ENCODE data around the gene SPTBN4.

SPTBN4 gene

GRCh38 chr19:40567750-40568494 lies 101.1 kb downstream of the SPTBN4 start:
- DNase-seq, result no peak

GRCh38 chr19:40570313-40571004 lies 103.7 kb downstream of the SPTBN4 start:
- peak; percentile 99 for DNase-seq

- no peak for DNase-seq
Measured at GRCh38 chr19:40571005-40571318, 104.2 kb downstream of the SPTBN4 start.

GRCh38 chr19:40571831-40572495 lies 105.2 kb downstream of the SPTBN4 start:
- DNase-seq, result no peak

GRCh38 chr19:40575326-40575725 lies 108.5 kb downstream of the SPTBN4 start:
- no peak for DNase-seq

GRCh38 chr19:40576151-40576584 lies 109.4 kb downstream of the SPTBN4 start:
- DNase-seq, result no peak

GRCh38 chr19:40576585-40577451 lies 110.0 kb downstream of the SPTBN4 start, which contains the start of gene SHKBP1:
Gene SHKBP1, plus strand, starts transcription at chr19:40576873. Its CDS starts 27 bp downstream, at chr19:40576900.
- DNase-seq, result peak; percentile 91

GRCh38 chr19:40578442-40578908 lies 111.7 kb downstream of the SPTBN4 start:
- no peak for DNase-seq

GRCh38 chr19:40580619-40581018 lies 113.8 kb downstream of the SPTBN4 start:
- DNase-seq, result no peak

- no peak for DNase-seq
Measured at GRCh38 chr19:40581531-40581930, 114.7 kb downstream of the SPTBN4 start.

GRCh38 chr19:40582467-40582866 lies 115.7 kb downstream of the SPTBN4 start:
- DNase-seq, result no peak

GRCh38 chr19:40583283-40583682 lies 116.5 kb downstream of the SPTBN4 start:
- DNase-seq, result no peak

GRCh38 chr19:40584007-40584406 lies 117.2 kb downstream of the SPTBN4 start:
- DNase-seq, result peak; percentile 26

- DNase-seq, result peak; percentile 67
Measured at GRCh38 chr19:40585241-40585981, 118.6 kb downstream of the SPTBN4 start.

GRCh38 chr19:40585982-40586422 lies 119.2 kb downstream of the SPTBN4 start:
- no peak for DNase-seq

GRCh38 chr19:40586611-40587010 lies 119.8 kb downstream of the SPTBN4 start:
- DNase-seq, result no peak

- no peak for DNase-seq
Measured at GRCh38 chr19:40588110-40588854, 121.5 kb downstream of the SPTBN4 start.

- DNase-seq, result no peak
Measured at GRCh38 chr19:40588926-40589569, 122.2 kb downstream of the SPTBN4 start.

GRCh38 chr19:40589591-40590429 lies 123.0 kb downstream of the SPTBN4 start:
- no peak for DNase-seq
